Psoas muscle (tissue), 8 donors: ENCODE measurements around the gene UBE2U. TPM values are rescaled to one million over a fixed set of nuclear protein-coding genes. Genes with fewer than 3 reads are reported as not detected.

Experiments used
- ATAC-seq, 4 donors: fragments of 200-7000 bp; cut with Tn5 transposase; one replicate each; pipeline ENCODE4 v1.9.1; 2020; ENCODE audit warnings: moderate library complexity in 3 of 4, mild to moderate bottlenecking in 2 of 4
- DNase-seq, 2 donors: peaks; one replicate each; pipeline ENCODE4 v3.0.0-alpha.2; 2020
- H3K27ac ChIP-seq: fragments of 200-600 bp; one replicate; pipeline ENCODE4 v1.8.0; 2022
- H3K27me3 ChIP-seq, 3 donors: fragments of 200-600 bp in 1 of 3; one replicate each; pipeline versions ENCODE4 v1.6.1 to v1.8.0; 2013 to 2022; ENCODE audit warnings: low read length in 2 of 3, mild to moderate bottlenecking in 2 of 3, moderate library complexity in 1 of 3; ENCODE audit not compliant: insufficient read depth in 3 of 3
- H3K36me3 ChIP-seq, 2 donors: fragments of 200-600 bp in 1 of 2; one replicate each; pipeline versions ENCODE4 v1.6.1 to v1.8.0; 2013 to 2022; ENCODE audit warnings: low read depth in 1 of 2, mild to moderate bottlenecking in 1 of 2, moderate library complexity in 1 of 2; ENCODE audit not compliant: insufficient read depth in 1 of 2
- H3K4me1 ChIP-seq: fragments of 200-600 bp; one replicate; pipeline ENCODE4 v1.8.0; 2022
- H3K4me3 ChIP-seq: fragments of 200-600 bp; one replicate; pipeline ENCODE4 v1.8.0; 2022; ENCODE audit warnings: mild to moderate bottlenecking
- H3K9me3 ChIP-seq: fragments of 200-600 bp; one replicate; pipeline ENCODE4 v1.8.0; 2022
- WGBS, 3 donors: extraction: QIAGEN DNeasy Blood & Tissue Kit; methylation state at CpG; one replicate each; pipeline versions ENCODE4 v1.1.6 to v1.1.7; 2013; 5-methylcytosine and 5-hydroxymethylcytosine counted together
- intact Hi-C, 2 donors: fragments of 100-400 bp; cut with DNase I; formaldehyde crosslinking; loops; one replicate each; pipeline versions ENCODE4 v1.11.0 to v1.14.2; 2022
- polyA plus RNA-seq, 3 donors: library from polyadenylated mRNA; stranded (reverse); fragments of 200-250 nt; gene quantifications; one replicate each; pipeline ENCODE4 v1.2.3, GENCODE V29; 2013
- total RNA-seq, 4 donors: library from RNA; stranded (reverse); fragmentation: NEBNext Ultra II Directional in 2 of 4; extraction: Animal tissue kit (Norgen Biotek cat#: 25700) in 2 of 4; gene quantifications; one replicate each; pipeline versions ENCODE4 v1.2.1 to v1.2.4, GENCODE V29; 2021 to 2023
- TF ChIP-seq, protein P1 (sequence below): fragments of 200-600 bp; IDR thresholded peaks from one replicate; pipeline ENCODE4 v1.8.0; 2022; ENCODE audit warnings: antibody characterized with exemption
- donor health status: healthy with polysubstance abuse.
- donor health status: DM: no; HTN: no; CAD: no; lungs with moderate emphysema.
- donor health status: Bipolar disorder and iron deficiency.
- donor health status: healthy.
- donor health status: DM: yes; HTN: yes; CAD: no.
- donor health status: DM: no; HTN: no; CAD: no.
- donor health status: DM: no; HTN: no; CAD: no.
- donor health status: DM: yes; HTN: yes; CAD: no.

Gene UBE2U
- total and polyA plus RNA-seq, 7 donors = not detected

GRCh38 chr1:64194168-64195080 is 9.0 kb upstream of the UBE2U start:
- Histone ChIP-seq H3K4me1 (no peaks in the 10 kb centered on the region), H3K27ac (no peak overlapping the region), H3K4me3 (no peak overlapping the region), H3K36me3 (no peaks in the 10 kb centered on the region), H3K27me3 (no peaks in the 10 kb centered on the region), H3K9me3 (no peaks in the 10 kb centered on the region)
- ATAC-seq = no peak
- no peak for DNase-seq
- TF ChIP-seq, protein P1, sequence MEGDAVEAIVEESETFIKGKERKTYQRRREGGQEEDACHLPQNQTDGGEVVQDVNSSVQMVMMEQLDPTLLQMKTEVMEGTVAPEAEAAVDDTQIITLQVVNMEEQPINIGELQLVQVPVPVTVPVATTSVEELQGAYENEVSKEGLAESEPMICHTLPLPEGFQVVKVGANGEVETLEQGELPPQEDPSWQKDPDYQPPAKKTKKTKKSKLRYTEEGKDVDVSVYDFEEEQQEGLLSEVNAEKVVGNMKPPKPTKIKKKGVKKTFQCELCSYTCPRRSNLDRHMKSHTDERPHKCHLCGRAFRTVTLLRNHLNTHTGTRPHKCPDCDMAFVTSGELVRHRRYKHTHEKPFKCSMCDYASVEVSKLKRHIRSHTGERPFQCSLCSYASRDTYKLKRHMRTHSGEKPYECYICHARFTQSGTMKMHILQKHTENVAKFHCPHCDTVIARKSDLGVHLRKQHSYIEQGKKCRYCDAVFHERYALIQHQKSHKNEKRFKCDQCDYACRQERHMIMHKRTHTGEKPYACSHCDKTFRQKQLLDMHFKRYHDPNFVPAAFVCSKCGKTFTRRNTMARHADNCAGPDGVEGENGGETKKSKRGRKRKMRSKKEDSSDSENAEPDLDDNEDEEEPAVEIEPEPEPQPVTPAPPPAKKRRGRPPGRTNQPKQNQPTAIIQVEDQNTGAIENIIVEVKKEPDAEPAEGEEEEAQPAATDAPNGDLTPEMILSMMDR = no peak
- intact Hi-C loops = no loop called here
- WGBS, 3 donors = 53 to 57% (median 55%) methylated on average over 8 of the region's 8 CpGs

GRCh38 chr1:64195081-64195395 is 8.4 kb upstream of the UBE2U start:
- TF ChIP-seq, protein P1 = no peak
- no peaks in the 10 kb centered on the region for H3K27me3 ChIP-seq
- H3K4me3 ChIP-seq = no peak overlapping the region
- DNase-seq (no peak), ATAC-seq (no peak)
- H3K9me3 ChIP-seq = no peaks in the 10 kb centered on the region
- H3K27ac ChIP-seq = no peak overlapping the region
- no peaks in the 10 kb centered on the region for H3K36me3 ChIP-seq
- no peaks in the 10 kb centered on the region for H3K4me1 ChIP-seq
- intact Hi-C loops = no loop called here
- 48 to 80% (median 58%) methylated on average over 1 of the region's 1 CpG for WGBS, 3 donors

DNA sequence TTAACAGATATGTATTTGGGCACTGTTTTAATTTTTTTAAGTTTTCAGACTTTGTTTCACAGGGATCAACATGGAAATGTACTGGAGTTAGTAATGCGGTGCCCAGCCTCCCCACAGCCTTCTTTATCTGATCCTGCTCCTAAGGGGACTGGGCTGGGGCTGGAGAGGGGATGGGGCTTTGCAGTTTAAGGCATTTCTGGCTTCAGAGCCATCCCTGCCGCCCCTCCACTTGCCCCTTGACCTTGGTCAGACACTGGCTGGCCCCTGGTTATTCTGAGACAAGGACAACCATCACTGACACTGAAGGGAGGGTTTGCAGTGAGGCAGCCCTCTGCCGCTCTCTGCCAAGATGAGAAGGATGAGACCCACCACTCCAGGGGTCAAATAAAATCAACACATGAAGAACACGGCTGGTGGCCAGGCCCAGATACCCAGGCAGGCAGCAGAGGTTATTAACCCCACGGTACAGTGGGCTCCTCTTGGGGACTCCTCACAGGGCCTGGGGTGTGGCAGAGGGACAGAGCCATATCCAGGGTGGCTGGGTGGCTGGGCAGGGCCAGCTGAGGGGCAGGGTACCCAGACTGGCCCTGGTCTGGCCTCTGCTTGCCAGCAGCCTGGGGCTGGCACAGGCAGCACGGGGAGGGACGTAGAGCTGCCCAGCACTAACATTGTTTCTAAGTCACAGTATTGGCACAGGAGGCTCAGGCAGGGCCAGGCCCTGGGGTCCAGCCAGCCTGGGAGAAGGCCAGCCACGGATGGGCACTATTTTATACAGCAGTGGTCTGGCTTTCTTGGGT is 7.2 kb upstream of the UBE2U start:
- intact Hi-C loops = no loop called here
- 48 to 57% (median 48%) methylated on average over 8 of the region's 8 CpGs for WGBS, 3 donors

GRCh38 chr1:64197076-64197475 is 6.3 kb upstream of the UBE2U start:
- no peak overlapping the region for H3K27ac ChIP-seq
- ATAC-seq (no peak), DNase-seq (no peak)
- TF ChIP-seq, protein P1 = no peak
- H3K36me3 ChIP-seq = no peaks in the 10 kb centered on the region
- H3K27me3 ChIP-seq = no peaks in the 10 kb centered on the region
- no peaks in the 10 kb centered on the region for H3K4me1 ChIP-seq
- 81 to 89% (median 88%) methylated on average over 3 of the region's 3 CpGs for WGBS, 3 donors
- no peak overlapping the region for H3K4me3 ChIP-seq
- no peaks in the 10 kb centered on the region for H3K9me3 ChIP-seq
- intact Hi-C loops = no loop called here

More for the DNA sequence above, 7.2 kb upstream of the UBE2U start:
- DNase-seq (no peak), ATAC-seq (peak in 1 of 4 donors; percentile 38)
- Histone ChIP-seq H3K27me3 (no peaks in the 10 kb centered on the region), H3K27ac (no peak overlapping the region), H3K9me3 (no peaks in the 10 kb centered on the region), H3K36me3 (no peaks in the 10 kb centered on the region), H3K4me3 (no peak overlapping the region), H3K4me1 (no peaks in the 10 kb centered on the region)
- TF ChIP-seq, protein P1 = no peak
